ENCODE results near the gene AKAP13.

DNA sequence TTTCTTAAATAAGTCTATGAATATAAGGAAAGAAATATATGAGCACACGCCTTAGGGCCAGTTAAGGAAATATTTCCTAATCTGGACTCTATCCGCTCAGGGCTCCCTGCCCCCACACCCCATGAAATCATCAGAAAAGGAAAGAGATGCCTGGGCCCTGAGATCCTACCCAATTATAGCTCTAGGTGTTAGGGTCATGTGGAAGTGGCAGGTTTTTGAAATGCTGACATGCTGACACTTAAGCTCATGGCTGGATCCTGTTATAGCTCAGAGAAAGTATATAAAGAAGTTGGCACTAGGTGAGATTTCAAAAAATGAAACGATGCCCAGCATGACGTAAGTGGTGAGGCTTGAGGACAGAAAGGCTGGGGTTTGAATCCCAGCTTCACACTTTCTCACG, 43.5 kb upstream of the AKAP13 start:
- no peak for TF ChIP-seq POLR2A (IDR thresholded peaks at IDR 0.05)
- TF ChIP-seq, protein P1, sequence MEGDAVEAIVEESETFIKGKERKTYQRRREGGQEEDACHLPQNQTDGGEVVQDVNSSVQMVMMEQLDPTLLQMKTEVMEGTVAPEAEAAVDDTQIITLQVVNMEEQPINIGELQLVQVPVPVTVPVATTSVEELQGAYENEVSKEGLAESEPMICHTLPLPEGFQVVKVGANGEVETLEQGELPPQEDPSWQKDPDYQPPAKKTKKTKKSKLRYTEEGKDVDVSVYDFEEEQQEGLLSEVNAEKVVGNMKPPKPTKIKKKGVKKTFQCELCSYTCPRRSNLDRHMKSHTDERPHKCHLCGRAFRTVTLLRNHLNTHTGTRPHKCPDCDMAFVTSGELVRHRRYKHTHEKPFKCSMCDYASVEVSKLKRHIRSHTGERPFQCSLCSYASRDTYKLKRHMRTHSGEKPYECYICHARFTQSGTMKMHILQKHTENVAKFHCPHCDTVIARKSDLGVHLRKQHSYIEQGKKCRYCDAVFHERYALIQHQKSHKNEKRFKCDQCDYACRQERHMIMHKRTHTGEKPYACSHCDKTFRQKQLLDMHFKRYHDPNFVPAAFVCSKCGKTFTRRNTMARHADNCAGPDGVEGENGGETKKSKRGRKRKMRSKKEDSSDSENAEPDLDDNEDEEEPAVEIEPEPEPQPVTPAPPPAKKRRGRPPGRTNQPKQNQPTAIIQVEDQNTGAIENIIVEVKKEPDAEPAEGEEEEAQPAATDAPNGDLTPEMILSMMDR (IDR thresholded peaks at IDR 0.05): no peak
